Fibroblast of peridontal ligament (primary cell): ENCODE data around the gene SULT1A2.
"Not testable (repeated sequence)": the region's sequence is repeated elsewhere in the genome, so short reads cannot be mapped to it uniquely, and the experiment has no call there.

Source experiments
- DNase-seq: peaks from one replicate; pipeline ENCODE4 v3.0.0-alpha.2; 2010; ENCODE audit errors: extremely low read depth

SULT1A2 gene

GRCh38 chr16:28558456-28558855 is 38.4 kb downstream of the SULT1A2 start:
- no peak for DNase-seq

DNA sequence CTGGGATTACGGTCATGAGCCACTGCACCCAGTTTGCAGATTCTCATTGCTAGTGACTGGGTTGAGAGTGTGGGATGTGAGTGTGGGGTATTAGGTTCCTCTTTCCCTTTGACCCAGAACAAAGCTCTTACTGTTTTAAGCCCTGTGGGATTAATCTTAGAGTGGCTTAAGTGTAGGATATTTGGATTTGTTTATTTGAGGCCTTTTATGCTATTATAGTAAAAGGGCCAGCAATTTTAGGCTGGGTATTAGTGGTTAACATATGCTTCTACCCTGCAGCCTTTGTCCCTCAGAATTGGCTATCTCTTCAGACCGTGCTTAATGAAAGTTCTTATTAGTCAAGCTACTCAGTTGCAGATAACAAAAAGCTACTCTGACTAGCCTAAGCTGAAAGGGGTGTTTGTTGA is 39.9 kb downstream of the SULT1A2 start:
- no peak for DNase-seq

DNA sequence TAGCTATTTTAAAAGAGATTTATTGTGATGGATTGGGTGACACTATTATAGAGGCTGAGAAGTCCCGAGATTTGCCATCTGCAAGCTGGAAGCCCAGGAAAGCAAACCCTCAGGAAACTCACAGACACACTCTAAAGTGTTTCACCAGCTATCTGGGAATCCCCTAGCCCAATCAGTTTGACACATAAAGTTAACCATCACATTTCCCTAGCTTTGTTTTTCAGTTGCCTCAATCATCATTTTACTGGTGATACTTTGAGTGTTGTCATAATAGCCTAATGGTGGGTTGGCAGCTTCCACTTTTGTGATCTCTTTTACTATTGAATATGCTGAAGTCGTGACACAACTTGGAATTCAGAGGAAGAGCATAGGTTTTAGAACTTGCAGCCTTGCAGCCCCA is 41.3 kb downstream of the SULT1A2 start:
- DNase-seq, result no peak

DNA sequence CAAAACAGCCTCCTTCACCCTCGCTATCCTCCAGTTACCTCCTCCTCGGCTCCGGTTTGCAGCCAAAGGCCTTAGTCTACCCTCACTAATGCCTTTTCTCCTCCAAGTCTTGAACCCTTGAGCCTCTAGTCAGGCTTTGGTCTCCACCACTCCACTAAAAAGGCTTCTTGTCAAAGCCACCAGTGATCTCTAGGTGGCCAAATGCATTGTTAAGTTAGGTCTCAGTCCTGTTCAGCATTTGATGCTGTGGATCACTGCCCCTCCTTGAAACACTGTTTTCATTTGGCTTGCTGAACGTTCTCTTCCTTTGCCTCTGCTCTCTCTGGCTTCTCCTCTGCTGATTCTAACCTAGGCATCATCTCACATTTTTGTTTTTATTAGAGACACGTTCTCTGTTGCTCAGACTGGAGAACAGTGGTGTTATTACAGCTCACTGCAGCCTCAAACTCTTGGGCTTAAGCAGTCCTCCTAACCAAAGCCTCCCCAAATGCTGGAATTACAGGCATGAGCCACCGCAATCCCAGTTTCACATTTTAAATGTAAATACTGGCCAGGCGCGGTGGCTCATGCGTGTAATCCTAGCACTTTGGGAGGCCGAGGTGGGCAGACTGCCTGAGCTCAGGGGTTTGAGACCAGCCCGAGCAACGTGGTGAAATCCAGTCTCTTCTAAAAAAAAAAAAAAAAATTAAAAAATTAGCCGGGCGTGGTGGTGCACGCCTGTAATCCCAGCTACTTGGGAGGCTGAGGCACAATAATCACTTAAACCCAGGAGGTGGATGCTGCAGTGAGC is 42.0 kb downstream of the SULT1A2 start:
- DNase-seq, result no peak

DNA sequence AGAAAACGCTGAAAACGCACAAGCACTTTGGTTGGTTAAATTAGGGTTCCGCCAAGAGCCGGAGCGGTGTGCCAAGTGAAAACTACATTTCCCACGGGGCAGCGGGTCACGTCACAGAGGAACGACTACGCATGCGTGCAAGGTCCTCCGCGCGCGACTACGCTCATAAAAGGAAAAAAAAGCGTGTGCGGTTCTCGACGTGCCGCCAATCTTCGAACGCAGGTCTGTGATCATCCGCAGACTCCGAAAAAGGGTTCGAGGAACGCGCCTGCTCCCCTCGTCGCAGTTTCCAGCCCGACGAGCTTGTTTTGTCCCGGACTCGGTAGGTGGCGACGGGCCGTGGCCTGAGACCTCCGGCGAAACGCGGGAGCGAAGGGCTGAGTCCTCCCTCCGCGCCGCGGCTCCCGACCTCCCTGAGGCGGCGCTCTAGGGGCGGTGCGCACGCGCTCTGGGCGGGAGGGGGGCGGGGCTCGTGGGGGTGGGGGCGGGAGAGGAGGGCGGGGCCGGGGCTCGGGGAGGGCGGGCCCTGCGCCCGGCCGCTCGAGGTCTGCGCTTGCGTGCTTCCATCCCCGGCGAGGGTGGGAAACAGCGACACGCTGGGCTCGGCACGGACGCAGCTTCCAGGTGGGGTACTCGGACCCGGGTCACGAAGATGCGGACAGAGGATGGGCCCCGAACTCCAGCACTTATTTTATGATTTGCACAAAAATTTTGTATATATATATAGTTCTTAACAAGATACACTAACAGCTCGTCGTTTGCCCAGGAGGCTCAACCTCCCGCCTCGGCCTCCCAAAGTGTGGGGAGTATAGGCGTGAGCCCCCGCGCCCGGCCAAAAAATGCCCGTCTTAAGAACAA is 42.8 kb downstream of the SULT1A2 start, which contains the start of gene SGF29:
Gene SGF29 (plus strand): TSS at position 145 of the 858 bp plus-strand sequence. CDS start 27,150 bp downstream, outside the sequence.
- DNase-seq, result peak; percentile 96

DNA sequence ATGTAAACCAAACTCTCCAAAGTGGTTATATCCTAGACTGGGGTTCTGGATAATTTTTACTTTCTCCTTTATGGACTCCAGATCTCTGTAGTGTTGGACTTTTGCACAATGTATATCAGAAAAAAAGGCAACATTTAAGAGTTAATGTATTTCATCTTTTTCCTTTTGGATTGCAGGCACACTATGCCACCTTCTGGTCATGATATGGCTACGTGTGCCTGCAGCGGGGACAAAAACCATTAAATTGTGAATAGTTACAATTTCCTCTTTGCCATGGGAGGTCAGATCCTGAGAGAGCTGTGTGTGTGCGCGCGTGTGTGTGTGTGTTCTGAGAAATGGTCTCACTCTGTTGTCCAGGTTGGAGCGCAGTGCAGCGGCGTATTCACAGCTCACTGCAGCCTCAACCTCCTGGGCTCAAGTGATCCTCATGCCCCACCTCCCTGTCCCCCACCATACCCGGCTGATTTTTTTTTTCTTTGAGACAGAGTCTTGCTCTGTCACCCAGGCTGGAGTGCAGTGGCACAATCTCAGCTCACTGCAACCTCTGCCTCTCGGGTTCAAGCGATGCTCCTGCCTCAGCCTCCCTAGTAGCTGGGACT is 47.5 kb downstream of the SULT1A2 start:
- peak; percentile 67 for DNase-seq

DNA sequence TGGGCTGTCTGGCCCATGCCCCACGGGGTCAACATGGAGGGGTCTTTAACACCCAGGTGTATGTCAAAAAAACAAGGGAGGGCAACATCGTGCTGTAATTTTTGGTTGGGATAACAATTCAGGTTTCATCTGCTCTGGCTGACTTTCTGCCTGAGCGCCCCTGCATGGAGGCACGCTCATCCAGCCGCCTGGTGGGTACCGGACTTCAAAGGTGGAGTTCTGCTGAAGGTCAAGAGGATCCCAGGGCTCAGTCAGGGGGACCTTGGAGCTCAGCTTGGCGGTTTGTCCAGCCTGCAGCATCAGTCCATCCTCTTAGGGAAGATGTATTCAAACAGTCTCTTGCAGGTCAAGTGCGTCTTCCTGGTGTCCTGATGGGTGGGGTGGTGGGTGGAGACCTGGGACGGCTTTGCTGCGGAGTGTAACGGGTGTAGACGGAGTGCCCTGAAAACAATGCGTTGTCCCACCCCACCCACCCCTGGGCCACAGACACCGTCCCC is 48.5 kb downstream of the SULT1A2 start:
- no peak for DNase-seq

- no peak for DNase-seq
Measured at GRCh38 chr16:28546626-28547025, 50.2 kb downstream of the SULT1A2 start.

GRCh38 chr16:28545964-28546363 is 50.9 kb downstream of the SULT1A2 start:
- DNase-seq, result not testable (repeated sequence)

DNA sequence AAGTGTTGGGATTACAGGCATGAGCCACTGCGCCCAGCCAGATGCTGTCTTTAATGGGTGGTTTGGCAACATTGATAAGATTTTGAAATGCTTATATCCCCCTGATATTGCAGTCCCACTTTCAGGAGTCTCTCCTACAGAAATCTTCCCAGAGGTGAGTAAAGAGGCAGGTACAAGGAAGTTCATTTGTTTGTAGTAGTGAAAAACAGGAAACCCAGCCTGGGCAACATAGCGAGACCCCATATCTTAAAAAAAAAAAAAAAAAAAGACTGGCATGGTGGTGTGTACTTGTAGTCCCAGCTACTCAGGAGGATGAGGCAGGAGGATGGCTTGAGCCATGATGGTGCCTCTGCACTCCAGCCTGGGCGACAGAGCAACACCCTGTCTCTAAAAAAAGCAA is 51.9 kb downstream of the SULT1A2 start:
- DNase-seq, result no peak

- no peak for DNase-seq
Measured at GRCh38 chr16:28543072-28543471, 53.8 kb downstream of the SULT1A2 start.

GRCh38 chr16:28542646-28543045 is 54.2 kb downstream of the SULT1A2 start:
- DNase-seq, result no peak
